Activated CD8-positive, alpha-beta memory T cell treated with anti-CD3 and anti-CD28 coated beads for 48 hours (primary cell): ENCODE data around the gene AGPAT4.
"Not testable (repeated sequence)": the region's sequence is repeated elsewhere in the genome, so short reads cannot be mapped to it uniquely, and the experiment has no call there.

ENCODE experiments used
- DNase-seq, 3 experiments: peaks; one replicate each; pipeline ENCODE4 v3.0.0-alpha.2; 2020; ENCODE audit warnings: low read depth in 2 of 3, low spot score in 2 of 3

Gene AGPAT4

GRCh38 chr6:161210857-161211256, 63.0 kb downstream of the AGPAT4 start:
- DNase-seq, result no peak

- no peak for DNase-seq
Measured at GRCh38 chr6:161207200-161207599, 66.7 kb downstream of the AGPAT4 start.

DNA sequence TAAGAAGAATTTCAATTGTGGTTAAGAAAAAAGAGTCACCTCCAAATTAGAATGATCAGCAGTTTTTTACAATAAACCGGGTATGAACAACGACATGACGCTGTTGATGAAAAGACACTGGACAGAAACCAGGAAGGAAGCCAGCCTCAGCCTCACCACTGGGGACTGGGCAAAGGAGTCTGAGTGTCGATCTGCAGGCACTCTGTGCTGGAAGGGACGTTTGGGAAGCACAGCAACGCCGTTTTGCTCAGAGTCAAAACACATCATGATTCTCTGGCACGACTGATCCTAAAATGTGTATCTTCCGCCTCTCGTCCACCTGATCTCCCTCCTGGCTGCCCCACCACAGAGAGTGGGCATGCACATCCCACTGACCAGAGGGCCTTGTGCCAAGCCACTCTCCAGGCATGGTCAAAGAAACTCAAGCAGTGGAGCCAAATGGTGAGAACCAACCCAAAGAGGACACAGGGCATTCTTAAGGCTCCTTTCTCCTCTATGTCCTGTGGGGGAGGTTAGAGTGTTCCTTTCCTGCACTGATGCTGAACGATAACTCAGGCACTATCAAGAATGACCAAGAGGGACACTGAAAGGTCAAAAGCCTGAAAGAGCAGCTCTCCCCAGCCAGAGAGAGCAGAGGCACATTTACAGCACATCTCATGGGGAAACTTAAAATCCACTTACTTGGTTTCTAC, 68.8 kb downstream of the AGPAT4 start:
- DNase-seq, result no peak

DNA sequence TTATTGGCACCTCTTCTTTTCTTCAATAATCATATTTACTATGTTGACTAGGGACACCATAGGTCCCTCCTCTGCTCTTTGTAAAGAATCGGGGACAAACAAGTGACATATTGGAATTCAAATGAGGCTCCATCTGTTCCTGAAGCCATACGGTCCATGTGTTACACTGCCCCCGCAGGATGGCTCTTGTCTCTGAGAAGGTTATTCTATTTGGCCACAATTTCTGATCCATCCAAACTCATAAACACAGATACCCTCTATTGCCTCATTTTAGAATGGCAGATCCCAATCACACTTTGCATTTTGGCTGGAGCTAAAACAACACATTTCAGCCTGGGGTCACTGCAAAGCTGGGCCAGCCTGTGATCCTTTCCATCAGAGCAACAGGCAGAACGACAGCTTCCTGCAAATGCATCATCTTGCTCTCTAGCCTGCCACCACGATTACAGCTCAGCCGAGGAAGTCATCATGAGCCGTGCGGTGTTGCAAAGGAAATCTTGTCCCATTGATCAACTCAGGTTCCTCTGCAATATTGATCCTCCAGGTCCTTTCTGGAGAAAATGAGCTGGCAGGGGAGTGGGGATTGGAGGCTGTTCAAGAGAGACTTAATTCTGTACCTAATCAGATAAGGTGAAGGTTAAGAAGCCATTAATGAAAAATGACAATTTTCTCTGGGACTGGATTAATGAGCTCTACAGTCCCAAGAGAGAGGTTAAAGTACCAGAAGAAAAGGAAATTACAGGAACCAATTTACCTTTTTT, 73.1 kb downstream of the AGPAT4 start:
- DNase-seq, result no peak

DNA sequence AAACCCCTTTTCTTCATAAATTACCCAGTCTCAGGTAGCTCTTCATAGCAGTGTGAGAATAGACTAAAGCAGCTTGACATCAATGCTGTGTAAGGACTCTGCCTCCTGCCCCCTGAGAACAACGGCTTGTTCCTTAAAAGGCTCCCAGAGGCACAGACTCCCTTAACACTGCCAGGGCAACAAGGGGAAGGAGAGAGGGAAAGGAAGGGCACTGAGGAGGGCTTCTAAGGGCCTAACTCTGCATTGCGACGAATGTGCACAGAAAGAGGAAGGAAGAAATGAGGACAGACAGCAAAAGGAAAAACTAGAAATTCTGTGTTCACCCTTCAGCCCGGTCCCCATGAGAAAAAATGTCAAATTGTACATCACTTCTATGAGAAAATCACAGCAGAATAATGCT, 74.0 kb downstream of the AGPAT4 start:
- no peak for DNase-seq

DNA sequence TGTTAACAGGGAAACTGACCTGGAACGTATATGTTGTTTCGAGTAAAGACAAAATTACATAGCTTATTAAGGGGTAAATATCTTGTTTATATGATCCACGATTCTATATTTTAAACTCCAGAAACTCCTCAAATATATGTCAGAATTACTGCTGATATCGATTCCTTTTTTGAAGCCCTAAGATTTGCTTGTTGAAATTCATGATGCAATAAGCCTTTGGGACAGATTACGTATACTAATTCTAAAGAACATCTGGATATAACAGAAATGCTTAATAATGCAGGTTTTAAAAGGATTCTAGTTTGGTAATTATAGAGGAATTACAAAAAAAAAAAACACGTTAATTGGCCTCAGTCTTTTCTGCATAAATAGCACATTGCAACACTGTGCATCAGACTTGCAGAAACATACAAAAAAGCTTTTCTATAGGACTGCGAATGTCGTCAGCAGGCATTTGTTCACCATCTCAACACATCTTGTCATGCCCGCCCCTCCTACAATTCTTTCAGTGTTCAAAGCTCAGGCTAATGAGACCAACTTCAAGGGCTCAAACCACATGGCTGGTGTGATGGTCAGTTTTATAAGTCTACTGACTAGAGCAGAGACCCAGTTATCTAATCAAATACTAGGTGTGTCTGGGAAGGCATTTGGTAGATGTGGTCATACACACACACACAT, 74.9 kb downstream of the AGPAT4 start:
- no peak for DNase-seq

DNA sequence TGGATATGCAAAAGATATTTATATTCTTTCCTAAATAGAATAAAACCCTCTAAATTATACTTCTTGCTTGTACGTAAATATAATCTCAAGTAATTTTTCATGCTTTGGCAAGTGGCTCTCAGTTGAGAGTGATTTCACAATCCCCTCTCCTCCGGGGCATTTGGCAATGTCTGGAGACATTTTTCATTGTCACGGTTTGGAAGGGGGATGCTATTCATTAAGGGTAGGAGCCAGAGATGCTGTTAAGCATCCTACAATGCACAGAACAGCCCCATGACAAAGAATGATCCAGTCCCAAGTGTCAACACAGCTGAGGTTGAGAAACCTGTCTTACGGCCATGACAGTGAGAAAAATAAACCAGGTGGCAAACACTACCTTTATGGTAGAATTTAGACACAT, 75.7 kb downstream of the AGPAT4 start:
- DNase-seq, result no peak

DNA sequence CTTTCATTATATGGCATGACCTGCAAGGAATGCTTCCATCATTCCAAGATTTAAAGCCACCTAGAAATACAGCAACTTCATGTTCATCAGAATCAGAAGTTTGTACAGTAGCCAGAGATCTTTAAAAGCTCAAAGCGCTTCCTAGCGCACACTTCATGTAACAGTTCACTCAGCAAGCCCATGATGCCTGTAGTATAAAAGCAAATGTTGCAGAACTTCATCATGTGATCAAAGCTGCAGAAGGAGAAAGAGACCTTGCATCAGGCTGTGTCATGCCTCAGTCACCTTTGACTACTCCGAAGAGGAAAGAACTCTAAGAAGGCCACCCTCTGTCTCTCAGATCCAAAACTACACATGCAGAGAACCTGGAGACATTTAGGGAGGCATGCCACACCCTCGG, 78.5 kb downstream of the AGPAT4 start:
- DNase-seq, result no peak

DNA sequence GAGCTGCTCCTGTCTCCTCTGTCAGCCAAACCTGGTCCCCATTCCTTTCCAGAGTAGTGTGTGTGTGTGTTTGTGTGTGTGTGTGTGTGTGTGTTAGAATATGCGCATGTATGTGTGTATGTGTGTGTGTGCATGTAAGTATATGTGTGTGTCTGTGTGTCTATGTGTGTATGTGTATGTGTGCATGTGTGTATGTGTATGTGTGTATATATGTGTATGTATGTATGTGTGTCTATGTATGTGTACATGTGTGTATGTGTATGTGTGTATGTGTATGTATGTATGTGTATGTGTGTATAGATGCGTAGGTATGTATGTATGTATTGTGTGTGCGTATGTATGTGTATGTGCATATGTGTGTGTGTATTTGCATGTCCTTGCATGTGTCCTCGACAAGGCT, 79.5 kb downstream of the AGPAT4 start:
- DNase-seq, result no peak

DNA sequence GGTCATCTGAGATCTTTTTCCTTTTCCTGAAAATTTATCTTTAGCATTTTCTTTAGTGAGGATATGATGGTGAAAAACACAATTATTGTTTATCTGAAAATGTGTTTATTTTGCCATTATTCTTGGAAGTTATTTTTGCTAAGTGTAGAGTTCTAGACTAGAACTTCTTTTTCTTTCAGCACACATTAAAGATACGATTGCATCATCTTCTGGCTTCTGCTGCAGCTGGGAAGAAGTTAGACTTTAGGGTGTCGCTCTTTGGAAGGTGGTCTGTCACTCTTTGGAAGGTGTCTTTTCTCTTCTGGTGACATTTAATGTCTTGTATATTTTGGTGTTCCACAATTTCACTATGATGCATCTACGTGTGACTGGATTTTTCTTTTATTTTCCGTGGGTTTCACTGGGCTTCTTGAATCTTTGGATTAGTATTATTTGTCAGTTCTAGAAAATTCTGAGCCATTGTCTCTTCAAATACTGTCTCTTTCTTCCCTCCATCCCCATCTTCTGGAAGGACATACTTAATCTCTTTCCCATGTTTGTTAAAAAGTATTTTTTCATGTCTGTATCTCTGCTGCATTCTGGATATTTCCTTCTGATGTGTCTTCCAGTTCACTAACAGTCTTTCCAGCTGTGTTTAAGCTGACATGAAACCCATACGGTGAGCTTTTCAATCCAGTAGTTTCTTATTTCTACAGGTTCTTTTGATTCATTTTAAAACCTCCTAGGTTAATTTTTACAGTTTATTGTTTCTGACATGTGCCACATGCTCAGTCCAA, 81.0 kb downstream of the AGPAT4 start:
- DNase-seq, result no peak

DNA sequence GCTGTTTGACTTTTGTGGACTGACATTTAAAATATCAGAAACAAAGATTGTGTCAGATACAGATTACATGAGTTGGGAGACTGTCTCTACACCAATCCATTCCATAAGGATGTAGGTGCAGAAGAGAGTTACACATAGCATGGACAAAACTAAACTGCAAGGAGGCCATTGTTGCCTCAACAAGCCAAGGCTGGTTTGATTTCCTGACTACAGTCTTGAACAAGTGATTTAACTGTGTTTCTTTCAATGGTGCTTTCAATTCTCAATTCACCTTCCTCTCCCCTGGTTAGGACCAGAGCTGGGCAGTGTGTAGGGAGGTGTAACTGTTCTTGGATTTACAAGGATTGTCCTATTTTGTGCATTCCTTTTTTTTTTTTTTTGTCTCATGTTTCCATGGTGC, 82.2 kb downstream of the AGPAT4 start:
- no peak for DNase-seq

DNA sequence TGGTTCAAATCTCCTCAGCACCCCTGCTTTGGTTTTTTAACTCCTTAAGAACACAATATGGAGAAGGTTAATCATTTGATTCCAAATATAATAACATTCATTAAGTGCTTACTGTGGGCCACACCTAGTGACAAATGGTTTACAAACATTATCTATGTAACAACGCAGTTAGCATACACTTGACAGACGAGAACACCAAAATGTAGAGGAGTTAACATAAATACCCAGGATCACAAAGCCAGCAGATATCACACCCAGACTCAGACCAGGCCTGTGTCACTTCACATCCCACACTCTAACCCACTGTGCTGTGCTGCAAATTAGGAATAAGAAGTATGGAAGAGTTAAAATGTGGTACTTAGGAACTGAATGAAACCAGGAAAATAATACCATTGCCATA, 82.9 kb downstream of the AGPAT4 start:
- DNase-seq, result no peak

- DNase-seq, result no peak
Measured at GRCh38 chr6:161189891-161190290, 84.0 kb downstream of the AGPAT4 start.

- no peak for DNase-seq
Measured at GRCh38 chr6:161188547-161189465, 85.1 kb downstream of the AGPAT4 start.

- DNase-seq, result no peak
Measured at GRCh38 chr6:161186173-161186769, 87.6 kb downstream of the AGPAT4 start.

GRCh38 chr6:161181121-161181520, 92.7 kb downstream of the AGPAT4 start:
- DNase-seq, result no peak

GRCh38 chr6:161178155-161178554, 95.7 kb downstream of the AGPAT4 start:
- not testable (repeated sequence) for DNase-seq

GRCh38 chr6:161176428-161176827, 97.4 kb downstream of the AGPAT4 start:
- not testable (repeated sequence) for DNase-seq

DNA sequence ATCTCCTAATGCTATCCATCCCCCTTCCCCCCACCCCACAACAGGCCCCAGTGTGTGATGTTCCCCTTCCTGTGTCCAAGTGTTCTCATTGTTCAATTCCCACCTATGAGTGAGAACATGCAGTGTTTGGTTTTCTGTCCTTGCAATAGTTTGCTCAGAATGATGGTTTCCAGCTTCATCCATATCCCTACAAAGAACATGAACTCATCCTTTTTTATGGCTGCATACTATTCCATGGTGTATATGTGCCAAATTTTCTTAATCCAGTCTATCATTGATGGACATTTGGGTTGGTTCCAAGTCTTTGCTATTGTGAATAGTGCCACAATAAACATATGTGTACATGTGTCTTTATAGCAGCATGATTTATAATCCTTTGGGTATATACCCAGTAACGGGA, 101.1 kb downstream of the AGPAT4 start:
- not testable (repeated sequence) for DNase-seq

DNA sequence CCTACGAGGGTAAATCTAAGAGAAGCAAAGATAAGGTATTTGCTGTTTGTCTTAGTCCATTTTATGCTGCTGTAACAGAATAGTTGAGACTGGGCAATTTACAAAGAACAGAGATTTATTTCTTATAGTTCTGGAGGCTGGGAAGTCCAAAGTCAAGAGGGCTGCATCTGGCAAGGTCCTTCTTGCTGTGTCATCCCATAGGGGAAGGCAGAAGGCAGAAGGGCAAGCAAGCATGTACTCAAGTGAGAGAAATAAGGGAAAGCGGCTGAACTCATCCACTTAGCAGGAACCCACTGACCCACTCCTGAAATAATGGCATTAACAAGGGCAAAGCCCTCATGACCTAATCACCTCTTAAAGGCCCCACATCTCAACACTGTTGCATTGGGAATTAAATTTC, 102.7 kb downstream of the AGPAT4 start:
- DNase-seq, result no peak
